Mononuclear cell (primary cell): ENCODE measurements around the gene KRT2. TPM values are rescaled to one million over a fixed set of nuclear protein-coding genes. Genes with fewer than 3 reads are reported as not detected.

ENCODE experiments used
- H3K27me3 ChIP-seq: 2 replicates; pipeline ENCODE4 v1.6.0; 2011; ENCODE audit warnings: low read length, control low read depth; ENCODE audit not compliant: insufficient read depth
- H3K4me1 ChIP-seq: 2 replicates; pipeline ENCODE4 v1.5.1; 2011; ENCODE audit warnings: mild to moderate bottlenecking, low read length, control low read depth; ENCODE audit not compliant: insufficient read depth
- H3K4me3 ChIP-seq: 2 replicates; pipeline ENCODE4 v1.5.1; 2011; ENCODE audit warnings: mild to moderate bottlenecking, low read length, moderate library complexity
- H3K9me3 ChIP-seq: 2 replicates; pipeline ENCODE4 v1.5.1; 2011; ENCODE audit warnings: low read depth, mild to moderate bottlenecking, control low read depth, low read length
- total RNA-seq: library from RNA; depleted of rRNA; stranded (reverse); fragments of >200 nt; gene quantifications from one replicate; pipeline ENCODE4 v1.2.3, GENCODE V29; 2012

KRT2 gene
- total RNA-seq, 1 donor: 0.94 TPM

- H3K4me3 ChIP-seq: no peak overlapping the region
- H3K9me3 ChIP-seq: no peaks in the 10 kb centered on the region
- peaks cover 47% of the 10 kb centered on the region for H3K4me1 ChIP-seq
- H3K27me3 ChIP-seq: no peaks in the 10 kb centered on the region
Measured at GRCh38 chr12:52645982-52646381, 6.0 kb downstream of the KRT2 start.

DNA sequence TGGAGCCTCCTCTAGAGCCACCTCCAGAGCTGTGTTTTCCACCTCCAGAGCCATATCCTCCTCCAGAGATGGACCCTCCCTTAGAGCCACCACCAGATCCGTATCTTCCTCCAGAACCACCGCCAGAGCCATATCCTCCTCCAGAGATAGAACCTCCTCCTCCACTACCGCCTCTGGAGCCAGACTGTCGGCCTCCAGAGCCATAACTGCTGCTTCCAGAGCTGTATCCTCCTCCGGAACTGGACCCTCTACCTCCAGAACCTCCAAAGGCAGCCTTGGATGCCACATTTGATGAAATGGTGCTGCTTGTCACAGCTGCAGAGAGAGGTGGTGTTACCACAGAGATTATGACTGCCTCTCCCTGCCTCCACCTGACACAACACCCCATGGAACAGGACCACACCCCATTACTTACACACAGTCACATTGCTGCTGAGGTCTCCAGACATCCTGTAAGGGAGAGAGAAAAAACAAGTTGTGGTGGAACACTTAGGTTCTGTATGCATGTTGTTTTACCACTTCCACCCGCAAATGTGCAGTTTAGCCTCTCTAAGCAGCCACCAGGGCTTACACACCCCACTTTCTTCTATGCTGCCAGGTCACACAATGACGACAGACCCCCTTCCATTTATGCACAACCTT is 6.8 kb downstream of the KRT2 start:
- Histone ChIP-seq H3K27me3 (no peaks in the 10 kb centered on the region), H3K4me1 (peaks cover 47% of the 10 kb centered on the region), H3K9me3 (no peaks in the 10 kb centered on the region), H3K4me3 (no peak overlapping the region)

DNA sequence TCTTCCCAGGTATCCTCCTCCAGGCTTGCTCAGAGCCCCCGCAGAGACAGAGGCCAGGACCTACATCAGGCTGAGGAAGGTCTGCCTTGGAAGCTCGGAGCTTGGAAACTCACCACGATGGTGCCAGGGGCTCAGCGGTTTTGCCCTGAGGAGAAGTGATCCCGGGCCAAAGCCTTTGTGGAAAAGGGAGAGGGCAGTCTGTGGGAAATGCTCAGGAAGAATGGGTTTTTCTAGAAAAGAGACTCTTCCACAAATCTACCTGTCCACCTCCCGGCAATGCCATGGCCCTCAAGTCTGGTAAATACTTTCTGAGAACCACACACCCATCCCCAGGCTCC is 8.0 kb downstream of the KRT2 start:
- H3K4me1 ChIP-seq: peaks cover 44% of the 10 kb centered on the region
- H3K9me3 ChIP-seq: no peaks in the 10 kb centered on the region
- H3K4me3 ChIP-seq: no peak overlapping the region
- no peaks in the 10 kb centered on the region for H3K27me3 ChIP-seq

DNA sequence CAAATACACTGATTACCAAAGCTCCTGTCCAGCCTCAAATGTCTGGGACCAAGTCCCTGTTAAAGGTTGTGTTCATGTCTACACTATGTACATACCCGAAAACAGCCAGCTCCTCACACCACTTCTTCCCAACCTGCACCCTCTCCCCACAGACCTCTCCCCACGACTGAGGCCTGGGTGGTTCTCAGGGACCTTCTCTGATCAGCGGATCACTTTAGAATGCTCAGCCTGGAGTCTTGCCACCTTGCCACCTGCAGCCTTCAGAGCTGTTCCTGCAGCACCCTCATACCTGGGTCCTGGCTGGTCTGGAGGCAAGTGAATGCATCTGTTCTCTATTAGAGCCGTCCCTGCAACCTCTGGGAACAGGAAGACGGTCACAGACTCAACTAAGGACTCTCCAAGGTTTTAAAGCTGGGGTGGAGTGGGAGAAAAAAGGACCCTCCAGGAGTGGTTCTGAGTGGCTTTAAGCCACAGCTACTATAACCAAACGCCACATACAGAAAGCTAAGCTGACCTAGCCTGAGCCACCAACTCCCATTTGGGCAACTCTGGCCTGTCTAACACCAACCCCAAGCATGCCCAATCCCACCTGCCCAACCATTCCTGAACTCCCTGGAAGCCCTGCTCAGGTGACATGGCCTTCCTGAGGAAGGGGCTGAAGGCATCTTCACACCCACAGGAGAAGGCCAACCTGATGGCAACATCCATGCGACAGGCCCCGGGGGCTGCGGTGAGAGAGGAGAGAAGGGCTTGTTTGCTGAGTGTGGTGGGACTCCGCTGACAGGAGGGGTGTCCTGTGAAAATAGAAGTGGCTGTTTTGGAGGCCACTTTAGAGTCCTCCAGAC is 8.6 kb downstream of the KRT2 start:
- H3K9me3 ChIP-seq: no peaks in the 10 kb centered on the region
- peaks cover 42% of the 10 kb centered on the region for H3K4me1 ChIP-seq
- no peaks in the 10 kb centered on the region for H3K27me3 ChIP-seq
- no peak overlapping the region for H3K4me3 ChIP-seq

DNA sequence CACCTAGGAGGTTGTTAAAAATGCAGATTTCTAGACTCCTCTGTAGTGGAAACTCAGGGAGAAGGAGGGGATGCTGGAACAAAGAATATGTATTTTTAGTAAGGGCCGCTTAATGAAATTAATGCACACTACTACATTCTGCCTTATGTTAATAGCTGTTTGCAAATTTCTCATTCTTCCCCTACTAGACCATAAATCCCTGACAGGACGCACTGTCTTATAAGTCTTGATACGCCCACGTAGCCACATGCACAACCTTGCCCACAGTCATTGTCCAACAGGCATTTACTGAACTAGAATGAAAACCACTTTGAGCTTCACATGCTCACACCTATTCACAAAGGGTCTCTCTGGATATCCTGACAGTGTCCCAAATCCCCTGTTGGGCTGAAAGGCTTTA is 10.5 kb downstream of the KRT2 start:
- Histone ChIP-seq H3K27me3 (no peaks in the 10 kb centered on the region), H3K4me1 (peaks cover 40% of the 10 kb centered on the region), H3K9me3 (no peaks in the 10 kb centered on the region), H3K4me3 (no peak overlapping the region)

DNA sequence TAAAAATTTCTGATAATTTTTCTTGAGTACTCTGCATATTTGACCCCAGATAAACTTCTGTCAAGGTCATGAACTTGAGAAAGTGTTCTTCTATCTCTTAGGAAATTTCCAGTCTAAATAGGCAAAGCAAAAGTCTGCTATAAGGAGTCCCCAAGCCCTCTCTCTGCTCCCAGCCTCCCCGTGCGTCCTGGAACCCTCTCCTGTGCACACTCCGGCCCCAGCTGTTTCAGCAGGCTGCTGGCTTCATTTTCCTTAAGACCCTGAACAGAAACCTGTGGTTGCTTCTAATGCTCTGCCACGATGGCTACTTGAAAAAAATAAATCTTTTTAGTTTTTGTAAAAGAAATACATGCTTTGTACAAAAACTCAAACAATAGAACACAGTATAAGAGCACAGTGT is 14.7 kb downstream of the KRT2 start:
- H3K4me1 ChIP-seq: peaks cover 31% of the 10 kb centered on the region
- H3K9me3 ChIP-seq: no peaks in the 10 kb centered on the region
- H3K27me3 ChIP-seq: no peaks in the 10 kb centered on the region
- no peak overlapping the region for H3K4me3 ChIP-seq

- Histone ChIP-seq H3K9me3 (no peaks in the 10 kb centered on the region), H3K4me1 (peaks cover 34% of the 10 kb centered on the region), H3K27me3 (no peaks in the 10 kb centered on the region), H3K4me3 (no peak overlapping the region)
Measured at GRCh38 chr12:52636592-52637258, 15.3 kb downstream of the KRT2 start.

GRCh38 chr12:52636189-52636588 is 15.8 kb downstream of the KRT2 start:
- H3K4me1 ChIP-seq: peaks cover 38% of the 10 kb centered on the region
- no peaks in the 10 kb centered on the region for H3K27me3 ChIP-seq
- H3K9me3 ChIP-seq: no peaks in the 10 kb centered on the region
- H3K4me3 ChIP-seq: no peak overlapping the region

GRCh38 chr12:52634266-52635056 is 17.6 kb downstream of the KRT2 start:
- Histone ChIP-seq H3K27me3 (no peaks in the 10 kb centered on the region), H3K4me3 (no peak overlapping the region), H3K9me3 (no peaks in the 10 kb centered on the region), H3K4me1 (peaks cover 52% of the 10 kb centered on the region)

- peaks cover 52% of the 10 kb centered on the region for H3K4me1 ChIP-seq
- no peaks in the 10 kb centered on the region for H3K9me3 ChIP-seq
- no peaks in the 10 kb centered on the region for H3K27me3 ChIP-seq
- H3K4me3 ChIP-seq: no peak overlapping the region
Measured at GRCh38 chr12:52633383-52633782, 18.6 kb downstream of the KRT2 start.

DNA sequence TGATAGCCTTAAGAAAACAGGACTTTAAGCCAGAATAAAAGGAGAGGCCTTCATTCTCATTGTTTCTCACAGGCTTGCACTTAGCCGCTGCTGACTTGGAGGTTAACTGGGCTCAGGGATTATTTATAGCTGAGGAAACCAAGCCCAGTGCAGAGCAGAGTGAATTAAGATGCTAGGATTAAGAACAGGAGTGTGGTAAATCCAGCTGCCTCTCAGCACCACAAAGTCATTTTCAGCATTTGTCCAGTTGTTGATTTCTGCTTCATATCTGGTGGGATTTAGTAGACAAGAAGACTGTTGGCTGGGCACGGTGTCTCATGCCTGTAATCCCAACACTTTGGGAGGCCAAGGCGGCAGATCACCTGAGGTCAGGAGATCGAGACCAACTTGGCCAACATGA is 19.4 kb downstream of the KRT2 start:
- no peak overlapping the region for H3K4me3 ChIP-seq
- no peaks in the 10 kb centered on the region for H3K9me3 ChIP-seq
- H3K4me1 ChIP-seq: peaks cover 52% of the 10 kb centered on the region
- H3K27me3 ChIP-seq: no peaks in the 10 kb centered on the region

- no peak overlapping the region for H3K4me3 ChIP-seq
- H3K9me3 ChIP-seq: no peaks in the 10 kb centered on the region
- no peaks in the 10 kb centered on the region for H3K27me3 ChIP-seq
- H3K4me1 ChIP-seq: peaks cover 50% of the 10 kb centered on the region
Measured at GRCh38 chr12:52631676-52632459, 20.1 kb downstream of the KRT2 start.

- Histone ChIP-seq H3K4me3 (no peak overlapping the region), H3K4me1 (peaks cover 48% of the 10 kb centered on the region), H3K9me3 (no peaks in the 10 kb centered on the region), H3K27me3 (no peaks in the 10 kb centered on the region)
Measured at GRCh38 chr12:52631264-52631663, 20.7 kb downstream of the KRT2 start.

DNA sequence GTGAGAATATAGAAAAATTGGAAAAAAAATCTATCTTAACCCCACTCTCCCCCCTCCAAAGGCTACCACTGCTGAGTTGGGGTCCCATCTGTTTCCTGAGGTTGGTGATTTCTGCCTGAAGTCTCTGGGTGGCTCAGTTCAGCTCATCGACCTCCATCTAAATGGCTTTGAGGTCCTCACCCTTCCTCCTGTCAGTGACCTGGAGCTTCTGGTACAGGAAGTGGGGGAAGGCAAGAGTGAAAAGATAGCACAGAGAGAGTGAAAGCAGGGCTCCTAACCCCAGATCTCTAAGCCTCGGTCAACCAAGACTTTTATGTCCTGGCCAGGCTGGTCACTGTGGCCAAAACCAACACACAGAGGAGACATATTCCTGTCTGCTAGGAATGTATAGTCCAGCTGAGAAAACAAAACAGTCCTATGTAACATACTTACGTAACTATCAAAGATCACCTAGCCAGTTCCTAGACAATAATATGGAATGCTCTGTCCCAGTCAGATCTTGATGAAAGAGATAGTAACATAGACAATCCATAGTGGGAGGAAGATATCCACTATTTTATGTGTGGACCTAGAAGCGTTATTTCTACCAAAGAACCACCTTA is 21.3 kb downstream of the KRT2 start:
- no peak overlapping the region for H3K4me3 ChIP-seq
- no peaks in the 10 kb centered on the region for H3K27me3 ChIP-seq
- no peaks in the 10 kb centered on the region for H3K9me3 ChIP-seq
- H3K4me1 ChIP-seq: peaks cover 48% of the 10 kb centered on the region
